Hepatocyte (in vitro differentiated cells): ENCODE results near the gene DOCK3.
"Not testable (repeated sequence)": the region's sequence is repeated elsewhere in the genome, so short reads cannot be mapped to it uniquely, and the experiment has no call there.

Source experiments
- CTCF ChIP-seq: fragments of 200-600 bp; sonication (generic); IDR thresholded peaks from 2 replicates; pipeline ENCODE4 v1.5.1; 2016; ENCODE audit warnings: antibody characterized with exemption, mild to moderate bottlenecking; ENCODE audit not compliant: poor library complexity
- EZH2 ChIP-seq: fragments of 200-600 bp; sonication (generic); IDR thresholded peaks from 2 replicates; pipeline ENCODE4 v1.6.1; 2016; ENCODE audit warnings: antibody characterized with exemption, mild to moderate bottlenecking, borderline replicate concordance
- EZH2phosphoT487 ChIP-seq: fragments of 200-600 bp; sonication (generic); IDR thresholded peaks from one replicate; pipeline ENCODE4 v1.6.1; 2018; ENCODE audit warnings: antibody characterized with exemption, mild to moderate bottlenecking, low read depth, moderate library complexity; ENCODE audit not compliant: unreplicated experiment, severe bottlenecking

GRCh38 chr3:50901097-50901496 lies 226.4 kb downstream of the DOCK3 start:
- TF ChIP-seq CTCF, EZH2phosphoT487, EZH2: not testable (repeated sequence)
